Measurements from ENCODE around the gene OMP.

- TF ChIP-seq CTCF (IDR thresholded peaks at IDR 0.05; ENCODE audit: low read length) (peak; percentile 31), EZH2 (optimal IDR thresholded peaks at IDR 0.05; ENCODE audit: low read depth, low read length) (no peak)
Observed at GRCh38 chr11:77066229-77067042, 36.2 kb upstream of the OMP start, which contains the start of gene CAPN5.

Measured in MM.1S (cell line).